Amniotic stem cell (primary cell): ENCODE measurements around the gene SRSF4.
A peak's percentile ranks its signal among the peaks of the same experiment; 100 is the strongest.
"Not testable (repeated sequence)": the region's sequence is repeated elsewhere in the genome, so short reads cannot be mapped to it uniquely, and the experiment has no call there.

Source experiments
- DNase-seq: peaks from one replicate; lab custom pipeline; 2025; lab: John Stamatoyannopoulos, UW

The SRSF4 gene

GRCh38 chr1:29181413-29182225, at the start of gene SRSF4:
SRSF4 (minus strand) TSS chr1:29181900; CDS start chr1:29181752, 148 bp downstream.
- DNase-seq = peak; percentile 92

GRCh38 chr1:29230553-29231378, 49.1 kb upstream of the SRSF4 start, which contains the start of gene MECR:
MECR (minus strand) TSS chr1:29230934; CDS start chr1:29230906, 28 bp downstream.
- DNase-seq = peak; percentile 76

- no peak for DNase-seq
Observed at GRCh38 chr1:29230204-29230552, 48.5 kb upstream of the SRSF4 start.

DNA sequence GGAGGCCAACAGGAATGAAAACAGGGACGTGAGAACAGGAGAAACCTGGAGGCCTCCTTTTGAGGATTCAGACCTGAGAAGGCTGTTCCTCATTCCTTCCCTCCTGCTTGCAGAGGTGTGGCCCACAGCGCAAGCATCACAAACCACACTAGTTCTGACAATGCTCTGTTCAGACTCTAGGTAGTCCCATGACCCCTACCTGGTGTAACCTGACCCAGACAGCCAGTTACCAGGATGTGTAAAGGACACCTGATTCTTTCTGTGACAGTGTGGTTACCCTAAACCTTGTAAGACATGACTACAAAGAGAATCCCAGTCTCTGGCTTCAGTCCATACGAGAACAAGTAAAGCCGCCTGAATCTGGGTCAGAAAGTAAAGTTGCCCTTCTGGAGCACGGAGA, 45.8 kb upstream of the SRSF4 start:
- DNase-seq = no peak

GRCh38 chr1:29225361-29225760, 43.7 kb upstream of the SRSF4 start:
- DNase-seq = no peak

DNA sequence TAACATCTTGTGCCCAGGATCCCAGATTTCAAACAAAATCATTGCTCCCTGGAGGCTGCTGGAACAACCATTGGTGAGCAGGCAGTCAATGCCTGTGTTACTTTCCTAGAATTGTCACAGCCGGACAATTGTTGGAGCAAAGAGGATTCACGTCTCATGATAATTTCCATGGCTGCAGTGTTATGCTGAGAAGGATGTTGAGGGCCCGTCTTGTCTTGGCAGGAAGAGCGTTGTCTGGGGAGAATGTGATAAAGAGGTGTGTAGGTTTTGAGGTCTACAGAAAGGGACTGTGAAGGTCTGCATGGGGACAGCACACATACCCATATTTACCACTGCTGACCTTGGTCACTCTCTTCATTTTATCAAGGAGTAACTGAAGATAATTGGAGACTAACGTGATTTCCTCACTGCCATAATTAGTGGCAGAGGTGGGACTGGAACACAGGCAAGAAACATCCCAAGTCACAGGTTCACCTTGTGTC, 42.7 kb upstream of the SRSF4 start:
- DNase-seq = no peak

DNA sequence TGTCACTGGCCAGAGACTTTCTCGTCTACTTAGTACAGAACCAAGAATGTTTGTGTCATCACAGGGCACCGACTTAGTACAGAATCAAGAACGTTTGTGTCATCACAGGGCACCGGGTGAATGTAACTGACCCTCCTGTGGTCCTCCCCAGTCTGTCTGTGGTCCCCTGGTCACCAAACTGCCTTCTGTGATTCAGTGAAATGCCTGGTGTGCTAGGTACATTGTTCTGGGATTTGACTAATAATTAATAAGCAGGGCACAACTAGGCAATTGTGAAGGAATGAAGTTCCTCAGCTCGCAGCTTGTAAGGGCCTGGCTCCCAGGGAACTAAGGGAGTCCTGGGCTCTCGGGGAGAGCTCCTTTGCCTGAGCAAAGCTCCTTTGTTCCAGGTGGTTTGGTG, 41.8 kb upstream of the SRSF4 start:
- DNase-seq = no peak

DNA sequence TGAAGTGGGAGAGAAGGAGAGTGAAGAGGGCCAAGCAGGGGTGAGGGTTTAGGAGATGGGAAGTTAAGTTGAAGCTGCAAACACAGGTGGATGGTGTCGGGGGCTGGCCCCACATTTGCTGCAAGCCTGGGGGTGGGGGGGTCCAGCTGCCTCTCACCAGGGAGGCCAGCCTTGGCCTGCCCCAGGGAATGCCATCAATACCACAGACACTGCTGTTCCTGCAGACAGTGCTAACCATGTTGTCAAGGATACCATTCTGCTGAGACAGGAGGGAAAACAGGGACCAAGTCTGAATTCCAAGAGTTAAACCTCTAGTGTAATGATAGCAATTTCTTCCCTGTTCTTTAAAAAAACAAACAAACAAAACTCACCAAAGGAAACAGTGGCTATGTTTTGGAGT, 41.0 kb upstream of the SRSF4 start:
- DNase-seq = no peak

DNA sequence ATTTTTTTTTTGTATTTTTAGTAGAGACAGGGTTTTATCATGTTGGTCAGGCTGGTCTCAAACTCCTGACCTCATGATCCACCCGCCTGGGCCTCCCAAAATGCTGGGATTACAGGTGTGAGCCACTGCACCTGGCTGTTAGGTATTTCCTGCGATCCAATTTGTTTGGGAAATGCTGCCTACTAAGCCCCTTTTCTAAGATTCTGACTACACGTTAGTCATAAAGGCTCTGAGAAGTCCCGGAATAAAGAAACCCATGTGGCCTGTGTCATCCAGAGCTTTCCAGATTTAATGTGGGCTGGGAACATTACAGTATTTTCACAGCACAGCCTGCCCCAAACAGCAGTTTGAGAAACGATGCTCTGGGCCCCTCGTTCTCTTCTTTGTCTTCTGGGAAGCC, 40.6 kb upstream of the SRSF4 start:
- not testable (repeated sequence) for DNase-seq

DNA sequence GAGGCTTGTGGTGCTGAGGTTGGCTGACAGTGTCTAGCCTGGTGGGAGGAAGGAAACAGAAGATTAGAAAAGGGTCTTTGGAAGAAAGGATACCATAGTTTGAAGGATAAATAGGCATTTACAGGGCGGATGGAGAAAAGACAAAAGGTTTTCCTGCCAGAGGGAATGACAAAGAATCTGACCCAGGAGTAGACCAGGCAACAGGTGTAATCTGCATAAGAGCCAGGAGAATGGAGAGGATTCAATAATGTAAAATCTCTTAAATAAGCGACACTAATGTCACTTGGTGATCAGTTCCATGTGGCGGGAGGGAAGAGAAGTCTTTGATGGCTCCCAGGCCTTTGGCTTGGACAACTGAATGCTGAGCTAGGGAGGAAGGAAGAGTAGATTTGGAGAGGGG, 39.6 kb upstream of the SRSF4 start:
- no peak for DNase-seq

- no peak for DNase-seq
Observed at GRCh38 chr1:29218223-29218622, 36.5 kb upstream of the SRSF4 start.

- DNase-seq = no peak
Observed at GRCh38 chr1:29217633-29218032, 35.9 kb upstream of the SRSF4 start.

- DNase-seq = no peak
Observed at GRCh38 chr1:29213055-29213454, 31.4 kb upstream of the SRSF4 start.

- no peak for DNase-seq
Observed at GRCh38 chr1:29211086-29212030, 29.7 kb upstream of the SRSF4 start.

DNA sequence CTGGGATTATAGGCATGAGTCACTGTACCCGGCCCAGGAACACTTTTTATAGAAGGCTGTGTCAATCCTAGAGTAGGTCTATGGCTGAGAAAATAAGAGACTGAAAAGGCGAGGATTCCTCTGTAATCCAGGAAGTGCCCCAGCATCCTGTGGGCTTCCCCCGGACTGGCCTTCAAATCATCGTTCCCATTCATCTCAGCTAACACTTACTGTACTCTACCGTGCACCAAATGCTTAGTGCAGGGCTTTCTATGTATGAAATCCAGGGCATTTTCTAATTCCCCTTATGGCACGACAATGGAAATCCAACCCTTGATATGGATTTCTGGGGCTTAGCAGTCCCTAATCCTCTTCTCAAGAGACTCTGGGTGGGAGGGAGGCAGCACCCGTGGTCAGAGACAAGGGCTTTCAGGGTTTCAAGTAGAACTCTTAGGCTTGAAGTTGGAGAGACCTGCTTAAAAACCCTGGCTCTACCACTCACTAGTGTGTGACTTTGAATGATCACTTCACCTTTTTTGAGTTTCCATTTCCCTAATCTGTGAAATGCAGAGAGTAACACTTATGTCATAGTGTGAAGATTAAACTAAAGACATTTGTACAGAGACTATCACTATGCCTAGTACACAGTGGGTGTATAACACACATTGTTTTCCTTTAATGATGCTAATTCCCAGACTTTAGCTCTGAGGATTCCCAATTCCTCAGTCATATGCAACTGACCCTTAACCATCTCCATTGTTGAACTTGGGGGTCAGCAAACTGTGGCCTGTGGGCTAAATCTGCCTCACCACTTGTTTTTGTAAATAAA, 28.8 kb upstream of the SRSF4 start:
- no peak for DNase-seq

- peak; percentile 19 for DNase-seq
Observed at GRCh38 chr1:29209173-29209572, 27.5 kb upstream of the SRSF4 start.

DNA sequence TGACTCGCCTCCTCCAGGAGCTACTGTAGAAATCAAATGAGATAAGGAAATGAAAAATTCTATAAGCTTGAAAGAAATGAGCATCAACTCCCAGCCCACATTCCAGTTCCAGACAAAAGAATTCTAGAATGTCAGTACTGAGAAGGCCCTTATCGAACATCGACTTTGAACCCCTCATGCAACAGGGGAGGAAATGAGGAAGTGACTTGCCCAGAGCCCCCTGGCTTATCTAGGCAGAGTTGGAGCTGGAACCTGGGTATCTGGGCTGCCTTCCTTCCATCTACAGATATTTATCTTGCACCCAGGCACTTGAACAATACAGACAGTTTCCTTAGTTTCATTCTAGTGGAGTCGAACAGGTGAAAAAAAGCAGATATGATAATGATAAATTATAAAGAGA, 26.7 kb upstream of the SRSF4 start:
- DNase-seq = no peak

DNA sequence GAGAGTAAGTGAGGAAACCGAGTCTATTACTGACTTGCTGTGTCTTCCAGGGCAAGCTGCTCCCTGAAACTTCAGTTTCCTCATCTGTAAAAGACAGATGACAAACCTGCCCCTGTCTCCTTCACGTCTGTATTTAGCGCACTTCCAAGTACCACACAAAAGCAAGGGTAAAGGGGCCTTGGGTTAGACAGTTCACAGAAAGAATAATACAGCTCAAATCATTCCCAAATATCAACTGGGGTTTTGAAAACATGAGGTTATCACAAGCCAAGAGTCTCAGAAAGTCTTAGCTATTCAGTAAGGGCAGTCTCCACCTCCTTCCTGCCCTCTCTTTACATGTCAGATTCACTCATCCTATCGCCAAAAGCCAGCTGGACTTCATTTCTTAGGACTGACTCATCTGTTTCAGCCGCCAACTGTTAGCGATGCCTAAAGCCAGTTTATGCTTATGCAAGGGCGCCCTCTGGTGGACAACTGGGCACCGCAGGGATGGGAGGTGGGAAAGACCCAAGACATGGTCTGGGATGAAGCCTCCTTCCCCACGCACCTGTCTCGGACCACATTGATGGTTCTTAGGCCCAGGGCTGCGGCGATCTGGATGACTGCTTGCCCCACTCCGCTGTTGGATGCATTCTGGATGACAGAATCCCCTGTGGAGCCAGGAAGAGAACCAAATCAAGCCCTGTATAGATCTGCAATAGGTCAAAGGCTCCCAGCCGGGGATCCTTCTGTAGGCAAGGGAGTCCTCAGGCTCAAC, 21.1 kb upstream of the SRSF4 start:
- peak; percentile 96 for DNase-seq

GRCh38 chr1:29202053-29202452, 20.4 kb upstream of the SRSF4 start:
- DNase-seq = no peak

DNA sequence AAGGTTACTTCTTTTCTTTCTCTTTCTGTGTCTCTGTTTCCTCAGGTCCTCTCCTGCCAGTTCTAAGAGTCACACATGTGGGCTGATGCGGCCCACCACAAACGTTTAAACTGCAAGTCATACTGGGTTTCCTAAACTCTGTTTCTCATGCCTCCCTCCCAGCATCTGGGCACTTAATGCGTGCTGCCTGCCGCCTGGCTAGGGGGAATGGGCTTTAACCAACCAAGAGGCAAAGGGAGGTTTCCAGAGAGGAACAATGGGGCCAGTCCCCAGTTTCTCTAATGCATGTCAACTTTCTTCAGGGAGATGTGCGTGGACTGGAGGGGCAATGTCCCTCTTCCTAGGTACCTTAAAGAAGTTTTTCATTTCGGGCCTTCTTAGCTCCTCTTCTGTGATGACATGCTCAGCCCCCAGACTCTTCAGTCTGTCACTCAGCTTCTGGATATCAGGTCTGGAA, 19.9 kb upstream of the SRSF4 start:
- DNase-seq = no peak
